ENCODE data around the gene ATP11A. TPM values are rescaled to one million over a fixed set of nuclear protein-coding genes. Genes with fewer than 3 reads are reported as not detected.

The ATP11A gene
- total RNA-seq, 2 donors from 2014 or later: 15.2 to 38.4 TPM

GRCh38 chr13:112696001-112696868 lies 6.4 kb downstream of the ATP11A start:
- H3K27me3 ChIP-seq (replicated peaks; ENCODE audit: insufficient read depth): no peaks in the 10 kb centered on the region
- H3K4me1 ChIP-seq (ENCODE audit: control insufficient read depth in 1 of 2, low read depth in 2 of 2): peaks cover 4 to 12% of the 10 kb centered on the region in 2 donors
- no peak overlapping the region for H3K4me3 ChIP-seq
- H3K27ac ChIP-seq: no peak overlapping the region
- no peak for ATAC-seq (ENCODE audit: insufficient number of reproducible peaks, low FRiP score, low read depth)
- no peaks in the 10 kb centered on the region for H3K9me3 ChIP-seq
- no peaks in the 10 kb centered on the region for H3K36me3 ChIP-seq
- no peak for DNase-seq (ENCODE audit: low spot score)
- TF ChIP-seq, protein P1, sequence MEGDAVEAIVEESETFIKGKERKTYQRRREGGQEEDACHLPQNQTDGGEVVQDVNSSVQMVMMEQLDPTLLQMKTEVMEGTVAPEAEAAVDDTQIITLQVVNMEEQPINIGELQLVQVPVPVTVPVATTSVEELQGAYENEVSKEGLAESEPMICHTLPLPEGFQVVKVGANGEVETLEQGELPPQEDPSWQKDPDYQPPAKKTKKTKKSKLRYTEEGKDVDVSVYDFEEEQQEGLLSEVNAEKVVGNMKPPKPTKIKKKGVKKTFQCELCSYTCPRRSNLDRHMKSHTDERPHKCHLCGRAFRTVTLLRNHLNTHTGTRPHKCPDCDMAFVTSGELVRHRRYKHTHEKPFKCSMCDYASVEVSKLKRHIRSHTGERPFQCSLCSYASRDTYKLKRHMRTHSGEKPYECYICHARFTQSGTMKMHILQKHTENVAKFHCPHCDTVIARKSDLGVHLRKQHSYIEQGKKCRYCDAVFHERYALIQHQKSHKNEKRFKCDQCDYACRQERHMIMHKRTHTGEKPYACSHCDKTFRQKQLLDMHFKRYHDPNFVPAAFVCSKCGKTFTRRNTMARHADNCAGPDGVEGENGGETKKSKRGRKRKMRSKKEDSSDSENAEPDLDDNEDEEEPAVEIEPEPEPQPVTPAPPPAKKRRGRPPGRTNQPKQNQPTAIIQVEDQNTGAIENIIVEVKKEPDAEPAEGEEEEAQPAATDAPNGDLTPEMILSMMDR (IDR thresholded peaks at IDR 0.05): no peak

DNA sequence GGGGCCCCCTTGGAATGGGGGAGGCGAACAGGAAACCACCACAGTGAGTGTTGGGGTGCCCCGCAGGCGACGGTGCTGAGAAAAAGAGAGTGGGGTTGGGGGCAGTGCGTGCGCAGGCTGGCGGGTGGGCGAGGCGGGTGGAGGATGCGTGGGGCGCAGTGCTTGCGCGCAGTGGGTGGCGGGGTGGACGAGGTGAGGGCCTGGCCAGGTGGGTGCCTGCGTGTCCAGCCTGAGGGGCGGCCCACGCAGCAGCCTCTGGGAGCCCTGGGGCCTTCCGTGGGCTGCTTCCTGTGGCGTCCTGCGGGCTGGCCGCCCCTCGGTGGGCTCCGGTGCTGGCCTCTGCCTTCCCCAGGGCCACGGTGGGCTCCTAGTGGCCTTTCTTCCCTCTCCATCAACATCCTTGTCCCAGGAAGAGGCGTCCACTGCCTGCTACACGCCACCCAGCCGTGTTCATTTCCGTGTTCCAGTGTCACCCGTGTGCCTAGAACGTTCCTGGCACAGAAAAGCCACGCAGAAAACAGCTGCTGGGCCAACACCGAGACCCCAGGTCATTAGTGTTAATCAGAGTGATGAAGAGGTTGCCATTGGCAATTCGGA lies 7.1 kb downstream of the ATP11A start:
- no peak for DNase-seq (ENCODE audit: low spot score)
- Histone ChIP-seq H3K9me3 (no peaks in the 10 kb centered on the region), H3K36me3 (no peaks in the 10 kb centered on the region), H3K4me1 (ENCODE audit: control insufficient read depth in 1 of 2, low read depth in 2 of 2) (peaks cover 0 to 5% of the 10 kb centered on the region in 2 donors), H3K27ac (no peak overlapping the region), H3K27me3 (replicated peaks; ENCODE audit: insufficient read depth) (no peaks in the 10 kb centered on the region), H3K4me3 (no peak overlapping the region)
- ATAC-seq (ENCODE audit: insufficient number of reproducible peaks, low FRiP score, low read depth): no peak
- TF ChIP-seq, protein P1 (IDR thresholded peaks at IDR 0.05): no peak

- Histone ChIP-seq H3K9me3 (no peaks in the 10 kb centered on the region), H3K36me3 (no peaks in the 10 kb centered on the region), H3K27ac (no peak overlapping the region), H3K4me3 (no peak overlapping the region), H3K4me1 (ENCODE audit: control insufficient read depth in 1 of 2, low read depth in 2 of 2) (no peaks in the 10 kb centered on the region), H3K27me3 (replicated peaks; ENCODE audit: insufficient read depth) (no peaks in the 10 kb centered on the region)
- ATAC-seq (ENCODE audit: insufficient number of reproducible peaks, low FRiP score, low read depth) (no peak), DNase-seq (ENCODE audit: low spot score) (no peak)
- TF ChIP-seq, protein P1 (IDR thresholded peaks at IDR 0.05): no peak
Observed at GRCh38 chr13:112697756-112698655, 8.2 kb downstream of the ATP11A start.

GRCh38 chr13:112699322-112699918 lies 9.6 kb downstream of the ATP11A start:
- no peak overlapping the region for H3K4me3 ChIP-seq
- no peak overlapping the region for H3K27ac ChIP-seq
- no peaks in the 10 kb centered on the region for H3K27me3 ChIP-seq (replicated peaks; ENCODE audit: insufficient read depth)
- no peak for DNase-seq (ENCODE audit: low spot score)
- no peaks in the 10 kb centered on the region for H3K9me3 ChIP-seq
- no peaks in the 10 kb centered on the region for H3K4me1 ChIP-seq (ENCODE audit: control insufficient read depth in 1 of 2, low read depth in 2 of 2)
- ATAC-seq (ENCODE audit: insufficient number of reproducible peaks, low FRiP score, low read depth): no peak
- no peaks in the 10 kb centered on the region for H3K36me3 ChIP-seq
- TF ChIP-seq, protein P1 (IDR thresholded peaks at IDR 0.05): no peak

Data from thoracic aorta (tissue), 2 donors.